Measurements from ENCODE around the gene PCTP.

Gene PCTP

GRCh38 chr17:55793272-55793671, 42.4 kb downstream of the PCTP start:
- DNase-seq (ENCODE audit: low spot score), result no peak
- FAIRE-seq, result no peak

- no peak for FAIRE-seq
Observed at GRCh38 chr17:55794725-55795482, 44.1 kb downstream of the PCTP start.

GRCh38 chr17:55806745-55807495, 56.1 kb downstream of the PCTP start:
- no peak for DNase-seq (ENCODE audit: low spot score)
- no peak for FAIRE-seq

More at GRCh38 chr17:55794725-55795482, 44.1 kb downstream of the PCTP start:
- DNase-seq (ENCODE audit: low spot score), result no peak

DNA sequence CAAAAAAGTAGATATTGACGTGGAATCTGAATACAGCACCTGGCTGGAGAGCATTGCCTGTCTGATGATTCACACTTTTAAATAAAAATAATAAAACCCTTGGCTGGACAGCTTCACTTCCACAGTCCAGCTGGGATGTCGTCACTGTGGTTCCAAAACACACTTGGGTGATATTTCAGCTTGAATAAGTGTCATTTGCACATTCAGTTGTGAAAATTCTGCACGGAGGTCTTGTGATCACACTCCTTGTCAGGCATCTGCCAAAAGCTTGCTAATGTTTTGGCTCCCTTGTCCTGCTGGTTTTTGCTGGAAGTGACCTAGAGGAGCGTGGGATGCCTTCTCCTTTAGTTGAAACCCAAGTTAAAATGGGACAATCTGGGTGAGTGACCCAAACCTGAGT, 60.7 kb downstream of the PCTP start:
- FAIRE-seq, result no peak

DNA sequence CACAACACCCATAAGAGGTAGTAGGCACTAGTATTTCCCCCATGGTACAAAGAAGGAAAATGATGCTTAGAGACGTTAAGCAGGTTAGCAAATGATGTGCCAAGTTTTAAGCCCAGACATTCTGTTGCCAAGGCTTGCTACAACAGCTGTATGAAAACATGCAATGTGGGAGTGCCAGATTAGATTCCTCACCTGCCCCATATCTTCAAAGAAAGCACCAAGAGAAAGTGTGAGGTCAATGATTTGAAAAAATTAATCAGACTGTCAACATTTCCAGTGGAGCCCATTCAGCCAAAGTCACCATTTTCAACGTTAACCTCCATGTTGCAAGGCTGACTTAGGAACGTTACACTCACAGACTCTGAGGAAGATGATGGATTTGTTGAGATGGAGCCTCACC, 61.5 kb downstream of the PCTP start:
- FAIRE-seq (no peak), DNase-seq (ENCODE audit: low spot score) (no peak)

More for the DNA sequence above, 60.7 kb downstream of the PCTP start:
- DNase-seq (ENCODE audit: low spot score), result no peak

- no peak for DNase-seq (ENCODE audit: low spot score)
- no peak for FAIRE-seq
Observed at GRCh38 chr17:55813944-55814343, 63.1 kb downstream of the PCTP start.

GRCh38 chr17:55814377-55814776, 63.5 kb downstream of the PCTP start:
- DNase-seq (ENCODE audit: low spot score), result no peak
- FAIRE-seq, result no peak

GRCh38 chr17:55816532-55817396, 65.9 kb downstream of the PCTP start:
- FAIRE-seq (no peak), DNase-seq (ENCODE audit: low spot score) (no peak)

- DNase-seq (ENCODE audit: low spot score) (no peak), FAIRE-seq (no peak)
Observed at GRCh38 chr17:55817397-55817709, 66.5 kb downstream of the PCTP start.

GRCh38 chr17:55818026-55818425, 67.2 kb downstream of the PCTP start:
- DNase-seq (ENCODE audit: low spot score) (no peak), FAIRE-seq (no peak)

- DNase-seq (ENCODE audit: low spot score), result no peak
- FAIRE-seq, result no peak
Observed at GRCh38 chr17:55818451-55819375, 67.9 kb downstream of the PCTP start.

DNA sequence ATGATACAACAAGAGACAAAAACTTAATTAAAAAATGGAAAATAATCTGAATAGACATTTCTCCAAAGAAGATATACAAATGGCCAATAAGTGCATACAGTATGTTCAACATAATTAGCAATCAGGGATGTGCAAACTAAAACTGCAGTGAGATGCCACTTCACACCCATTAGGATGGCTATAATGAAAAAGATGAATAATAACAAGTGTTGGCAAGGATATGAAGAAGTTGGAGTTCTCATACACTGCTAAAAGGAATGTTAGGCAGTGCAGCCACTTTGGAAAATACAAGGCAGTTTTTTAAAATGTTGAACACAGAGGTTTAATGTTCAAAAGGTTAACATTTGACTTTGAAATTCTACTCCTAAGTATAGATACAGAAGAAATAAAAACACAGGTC, 69.8 kb downstream of the PCTP start:
- no peak for DNase-seq (ENCODE audit: low spot score)
- FAIRE-seq, result no peak

DNA sequence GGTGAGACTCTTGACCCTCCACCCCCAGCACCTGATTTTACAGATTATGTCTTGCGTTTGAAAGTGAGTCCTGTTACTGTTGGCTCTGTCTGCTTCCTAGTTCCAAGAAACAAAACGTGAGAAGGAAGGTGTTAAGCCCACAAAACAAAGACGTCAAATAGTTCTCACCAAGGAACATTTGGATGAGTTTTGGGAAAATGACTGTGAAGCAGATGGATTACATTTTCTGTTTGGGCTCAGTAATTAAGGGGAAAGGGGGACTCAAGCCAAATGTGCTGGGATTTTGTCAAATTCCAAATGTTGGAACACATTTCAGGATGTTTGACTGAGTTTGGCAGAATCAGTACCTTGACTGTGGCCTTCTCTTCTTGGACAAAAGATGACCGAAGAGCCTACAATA, 71.2 kb downstream of the PCTP start:
- DNase-seq (ENCODE audit: low spot score) (no peak), FAIRE-seq (no peak)

DNA sequence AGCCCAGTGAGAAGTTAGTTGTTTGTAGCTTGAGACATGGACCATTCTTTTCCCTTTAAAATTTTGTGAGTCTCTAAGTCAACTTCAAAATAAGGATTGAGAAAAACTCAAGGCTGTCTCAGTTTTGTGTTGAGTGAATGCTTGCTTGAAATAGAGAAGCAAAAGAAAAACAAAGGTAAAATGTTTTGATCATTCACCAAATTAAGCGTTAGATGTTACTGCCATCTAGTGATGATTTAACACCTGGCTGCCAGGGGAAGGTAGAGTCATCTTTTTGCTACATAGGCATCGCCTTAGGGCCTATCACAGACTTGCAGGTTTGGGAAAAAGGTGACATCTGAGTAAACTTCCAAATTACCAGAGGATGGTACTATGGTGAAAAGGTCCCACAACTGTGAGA, 74.4 kb downstream of the PCTP start:
- no peak for FAIRE-seq
- no peak for DNase-seq (ENCODE audit: low spot score)
